Measurements from ENCODE around the gene RELT. TPM values are rescaled to one million over a fixed set of nuclear protein-coding genes. Genes with fewer than 3 reads are reported as not detected.

The RELT gene
- total and polyA plus RNA-seq, 8 donors, result 1.2 to 18.7 (median 1.9) TPM; not detected in 2

DNA sequence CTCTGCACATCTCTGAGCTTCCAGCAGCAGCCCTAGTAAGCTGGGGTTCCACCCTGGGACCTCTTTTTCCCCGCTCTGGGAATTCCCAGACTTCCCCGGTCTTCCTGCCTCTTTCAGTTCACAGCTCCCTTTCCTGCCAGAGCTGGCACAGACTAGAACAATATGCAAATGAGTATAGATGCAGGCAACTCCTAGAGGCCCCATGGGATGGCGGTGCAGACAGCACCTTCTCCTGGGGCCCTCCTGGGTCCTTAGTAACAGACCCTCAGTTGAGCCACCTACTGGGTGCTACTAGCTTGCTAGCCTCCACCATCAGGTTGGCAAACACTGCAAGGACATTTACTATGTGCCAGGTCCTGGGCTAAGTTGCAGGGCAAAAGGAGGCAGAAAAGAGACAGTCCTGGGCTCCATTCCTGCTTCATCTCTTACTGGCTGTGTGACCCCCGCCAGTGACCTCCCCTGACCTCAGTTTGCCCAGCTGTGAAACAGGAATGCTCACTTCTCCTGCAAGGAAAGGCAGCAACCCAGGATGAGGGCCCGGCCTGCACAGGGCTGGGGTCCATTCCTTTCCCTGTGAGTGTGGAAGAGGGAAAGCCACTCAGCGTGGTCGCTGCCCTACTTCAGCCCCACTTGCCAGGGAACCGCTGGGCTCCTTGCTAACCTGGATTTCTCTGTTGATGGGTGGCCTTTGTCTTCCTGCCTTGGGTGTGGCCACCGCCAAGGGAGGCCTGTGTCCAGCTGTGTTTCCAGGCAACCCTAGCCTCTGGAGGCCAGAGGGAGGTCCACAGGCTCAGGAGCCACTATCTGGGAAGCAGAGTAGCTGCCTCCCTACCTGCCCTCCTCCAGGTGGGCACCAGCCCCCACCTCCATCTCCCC is 7.3 kb downstream of the RELT start:
- Histone ChIP-seq H3K4me1 (peaks cover 7 to 96% (median 42%) of the 10 kb centered on the region in 4 donors), H3K36me3 (no peaks in the 10 kb centered on the region), H3K9me3 (no peaks in the 10 kb centered on the region), H3K4me3 (no peak overlapping the region), H3K27me3 (no peaks in the 10 kb centered on the region), H3K27ac (peak overlapping the region in 2 of 5 donors; percentile 76 to 83)
- peak; percentile 50 to 73 for DNase-seq
- WGBS, 5 donors, result 45 to 53% (median 50%) methylated on average over 8 to 9 of the region's 9 CpGs
- intact Hi-C loops (cut with DNase I; ENCODE audit: low total_unique reads), result no loop called here
- TF ChIP-seq, protein P1, sequence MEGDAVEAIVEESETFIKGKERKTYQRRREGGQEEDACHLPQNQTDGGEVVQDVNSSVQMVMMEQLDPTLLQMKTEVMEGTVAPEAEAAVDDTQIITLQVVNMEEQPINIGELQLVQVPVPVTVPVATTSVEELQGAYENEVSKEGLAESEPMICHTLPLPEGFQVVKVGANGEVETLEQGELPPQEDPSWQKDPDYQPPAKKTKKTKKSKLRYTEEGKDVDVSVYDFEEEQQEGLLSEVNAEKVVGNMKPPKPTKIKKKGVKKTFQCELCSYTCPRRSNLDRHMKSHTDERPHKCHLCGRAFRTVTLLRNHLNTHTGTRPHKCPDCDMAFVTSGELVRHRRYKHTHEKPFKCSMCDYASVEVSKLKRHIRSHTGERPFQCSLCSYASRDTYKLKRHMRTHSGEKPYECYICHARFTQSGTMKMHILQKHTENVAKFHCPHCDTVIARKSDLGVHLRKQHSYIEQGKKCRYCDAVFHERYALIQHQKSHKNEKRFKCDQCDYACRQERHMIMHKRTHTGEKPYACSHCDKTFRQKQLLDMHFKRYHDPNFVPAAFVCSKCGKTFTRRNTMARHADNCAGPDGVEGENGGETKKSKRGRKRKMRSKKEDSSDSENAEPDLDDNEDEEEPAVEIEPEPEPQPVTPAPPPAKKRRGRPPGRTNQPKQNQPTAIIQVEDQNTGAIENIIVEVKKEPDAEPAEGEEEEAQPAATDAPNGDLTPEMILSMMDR (IDR thresholded peaks at IDR 0.05), result no peak
- no peak for TF ChIP-seq POLR2AphosphoS5 (IDR thresholded peaks at IDR 0.05)
- no peak for TF ChIP-seq EP300 (IDR thresholded peaks at IDR 0.05)
- TF ChIP-seq POLR2A (IDR thresholded peaks at IDR 0.05), result no peak

DNA sequence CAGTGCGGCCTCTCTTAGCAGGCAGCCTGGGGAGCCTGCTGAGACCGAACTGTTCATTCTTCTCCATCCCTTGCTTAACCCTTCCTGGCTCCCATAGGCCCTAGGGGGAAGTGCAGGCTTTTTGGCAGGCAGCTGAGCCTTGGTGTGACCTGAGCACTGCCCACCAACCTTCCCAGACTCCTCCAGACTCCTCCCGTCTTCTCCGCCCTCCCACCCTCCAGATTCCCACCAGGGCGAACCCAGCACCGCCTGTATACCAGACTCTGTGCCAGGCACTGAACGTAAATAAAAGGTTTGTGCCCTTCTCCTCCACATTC is 7.9 kb downstream of the RELT start:
- no peak for DNase-seq
- intact Hi-C loops (cut with DNase I; ENCODE audit: low total_unique reads), result no loop called here
- Histone ChIP-seq H3K27ac (peak overlapping the region in 2 of 5 donors; percentile 76 to 83), H3K4me1 (peaks cover 7 to 96% (median 42%) of the 10 kb centered on the region in 4 donors), H3K9me3 (no peaks in the 10 kb centered on the region), H3K36me3 (no peaks in the 10 kb centered on the region), H3K4me3 (no peak overlapping the region), H3K27me3 (no peaks in the 10 kb centered on the region)
- 88 to 95% (median 93%) methylated on average over 7 of the region's 7 CpGs for WGBS, 5 donors
- TF ChIP-seq POLR2A (IDR thresholded peaks at IDR 0.05) (no peak), EP300 (IDR thresholded peaks at IDR 0.05) (no peak), POLR2AphosphoS5 (IDR thresholded peaks at IDR 0.05) (no peak)
- TF ChIP-seq, protein P1 (IDR thresholded peaks at IDR 0.05), result no peak

DNA sequence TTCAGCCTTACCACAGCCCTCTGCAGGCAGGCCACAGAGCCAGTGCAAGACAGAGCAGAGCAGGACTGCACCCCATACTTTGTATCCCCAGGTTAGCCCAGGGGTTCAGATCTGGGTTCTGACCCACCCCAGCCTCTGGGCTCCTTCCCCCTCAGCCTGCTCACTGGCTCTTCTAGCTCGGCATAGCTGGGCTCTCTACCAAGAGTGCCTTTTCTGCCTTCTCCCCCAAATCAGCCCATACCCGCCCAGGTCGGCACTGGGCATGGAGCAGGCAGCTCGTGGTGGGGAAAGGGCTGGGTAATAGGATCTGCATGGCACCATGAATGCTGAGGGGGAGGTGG is 8.3 kb downstream of the RELT start:
- peaks cover 7 to 96% (median 40%) of the 10 kb centered on the region in 4 donors for H3K4me1 ChIP-seq
- intact Hi-C loops (cut with DNase I; ENCODE audit: low total_unique reads), result no loop called here
- TF ChIP-seq EP300 (IDR thresholded peaks at IDR 0.05), result no peak
- TF ChIP-seq, protein P1 (IDR thresholded peaks at IDR 0.05), result no peak
- no peak for TF ChIP-seq POLR2A (IDR thresholded peaks at IDR 0.05)
- TF ChIP-seq POLR2AphosphoS5 (IDR thresholded peaks at IDR 0.05), result no peak
- H3K4me3 ChIP-seq, result no peak overlapping the region
- no peaks in the 10 kb centered on the region for H3K9me3 ChIP-seq
- H3K27ac ChIP-seq, result peak overlapping the region in 3 of 5 donors; percentile 55 to 83 (median 76)
- H3K27me3 ChIP-seq, result no peaks in the 10 kb centered on the region
- H3K36me3 ChIP-seq, result no peaks in the 10 kb centered on the region
- DNase-seq, result no peak
- WGBS, 5 donors, result 75 to 86% (median 81%) methylated on average over 4 of the region's 4 CpGs

DNA sequence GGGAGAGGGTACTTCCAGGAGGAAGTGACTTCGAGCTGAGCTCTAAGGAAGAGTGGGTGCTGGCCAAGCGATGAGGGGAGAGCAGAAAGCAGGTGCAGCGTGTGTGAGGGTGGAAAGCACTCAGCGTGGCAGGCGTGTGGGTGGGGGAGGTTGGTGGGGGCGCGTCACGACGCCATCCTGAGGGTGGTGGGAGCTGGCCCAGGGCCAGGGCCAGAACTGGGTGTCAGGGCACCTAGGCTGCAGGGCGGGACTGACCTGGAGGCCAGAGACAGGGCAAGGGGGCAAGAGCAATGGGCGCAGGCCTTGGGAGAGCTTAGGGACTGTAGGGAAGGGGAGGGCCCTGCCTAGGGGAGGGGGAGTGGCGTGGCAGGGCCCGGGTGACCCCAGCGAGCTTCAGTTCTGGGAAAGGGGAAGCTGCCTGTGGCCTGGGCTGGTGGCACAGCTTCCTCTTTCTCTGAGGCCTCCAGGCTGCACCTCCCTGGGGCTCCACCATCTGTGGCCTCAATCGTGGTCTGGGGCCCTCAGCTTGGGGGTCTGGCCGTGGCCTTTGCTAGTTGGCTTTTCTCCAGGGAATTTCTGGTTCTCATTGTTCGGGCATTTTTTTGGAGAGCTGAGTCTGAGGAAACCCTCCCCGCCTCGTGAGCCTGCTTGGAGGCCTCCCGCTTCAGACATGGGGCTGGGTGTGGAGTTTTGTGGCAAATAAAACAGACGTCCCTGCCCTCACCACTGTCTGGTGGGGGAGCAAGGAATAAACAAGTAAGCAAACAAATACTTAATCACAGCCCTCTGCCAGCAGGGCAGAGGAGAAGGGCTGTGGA is 8.9 kb downstream of the RELT start:
- Histone ChIP-seq H3K4me3 (no peak overlapping the region), H3K9me3 (no peaks in the 10 kb centered on the region), H3K4me1 (peaks cover 7 to 91% (median 34%) of the 10 kb centered on the region in 4 donors), H3K36me3 (no peaks in the 10 kb centered on the region), H3K27ac (peak overlapping the region in 4 of 5 donors; percentile 45 to 83 (median 66)), H3K27me3 (no peaks in the 10 kb centered on the region)
- WGBS, 5 donors, result 53 to 62% (median 56%) methylated on average over 18 to 21 of the region's 21 CpGs
- peak; percentile 49 to 69 for DNase-seq
- TF ChIP-seq POLR2A (IDR thresholded peaks at IDR 0.05) (no peak), EP300 (IDR thresholded peaks at IDR 0.05) (no peak), POLR2AphosphoS5 (IDR thresholded peaks at IDR 0.05) (no peak)
- TF ChIP-seq, protein P1 (IDR thresholded peaks at IDR 0.05), result no peak
- intact Hi-C loops (cut with DNase I; ENCODE audit: low total_unique reads), result no loop called here
